Measurements from ENCODE around the gene HNF1B.

The HNF1B gene

DNA sequence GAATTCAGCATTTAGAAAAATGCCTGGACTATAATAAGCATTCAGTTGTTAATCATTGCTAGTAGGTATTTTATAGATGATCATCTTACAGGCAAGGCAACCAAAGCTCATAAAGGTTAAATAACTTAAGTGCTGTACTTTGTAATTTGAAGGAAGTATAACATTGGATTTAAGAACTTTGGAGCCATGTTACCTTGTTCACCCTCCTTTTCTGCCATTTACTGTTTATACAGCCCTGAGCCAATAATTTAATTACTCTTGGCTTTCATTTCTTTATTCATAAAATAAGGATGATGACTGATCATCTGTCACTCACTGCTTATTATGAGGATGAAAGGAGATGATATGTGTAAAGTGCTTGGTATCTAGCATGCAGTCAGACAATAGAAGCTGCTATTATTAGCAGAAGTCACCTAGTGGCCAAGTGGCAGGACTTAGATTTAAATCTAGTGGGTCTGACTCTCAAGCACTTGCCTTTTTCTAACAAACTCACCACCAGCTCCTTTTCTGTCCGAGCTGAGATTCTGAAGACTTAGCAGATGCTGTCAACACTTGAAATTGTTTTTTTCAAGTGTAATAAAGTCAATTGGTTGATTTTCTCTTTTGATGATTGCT, 83.4 kb downstream of the HNF1B start:
- Histone ChIP-seq H3K27me3 (ENCODE audit: control insufficient read depth, insufficient read depth, low read length) (no peaks in the 10 kb centered on the region), H3K4me2 (ENCODE audit: low read length) (no peak overlapping the region), H3K27ac (no peak overlapping the region), H3K4me3 (ENCODE audit: low read depth, low read length) (no peak overlapping the region), H3K79me2 (no peaks in the 10 kb centered on the region), H3K4me1 (no peaks in the 10 kb centered on the region), H3K36me3 (ENCODE audit: control insufficient read depth, insufficient read depth, low read length) (no peaks in the 10 kb centered on the region), H3K9ac (no peak overlapping the region), H2AFZ (no peak overlapping the region), H3K9me3 (ENCODE audit: control insufficient read depth, low read length) (no peaks in the 10 kb centered on the region)
- TF ChIP-seq, protein P1, sequence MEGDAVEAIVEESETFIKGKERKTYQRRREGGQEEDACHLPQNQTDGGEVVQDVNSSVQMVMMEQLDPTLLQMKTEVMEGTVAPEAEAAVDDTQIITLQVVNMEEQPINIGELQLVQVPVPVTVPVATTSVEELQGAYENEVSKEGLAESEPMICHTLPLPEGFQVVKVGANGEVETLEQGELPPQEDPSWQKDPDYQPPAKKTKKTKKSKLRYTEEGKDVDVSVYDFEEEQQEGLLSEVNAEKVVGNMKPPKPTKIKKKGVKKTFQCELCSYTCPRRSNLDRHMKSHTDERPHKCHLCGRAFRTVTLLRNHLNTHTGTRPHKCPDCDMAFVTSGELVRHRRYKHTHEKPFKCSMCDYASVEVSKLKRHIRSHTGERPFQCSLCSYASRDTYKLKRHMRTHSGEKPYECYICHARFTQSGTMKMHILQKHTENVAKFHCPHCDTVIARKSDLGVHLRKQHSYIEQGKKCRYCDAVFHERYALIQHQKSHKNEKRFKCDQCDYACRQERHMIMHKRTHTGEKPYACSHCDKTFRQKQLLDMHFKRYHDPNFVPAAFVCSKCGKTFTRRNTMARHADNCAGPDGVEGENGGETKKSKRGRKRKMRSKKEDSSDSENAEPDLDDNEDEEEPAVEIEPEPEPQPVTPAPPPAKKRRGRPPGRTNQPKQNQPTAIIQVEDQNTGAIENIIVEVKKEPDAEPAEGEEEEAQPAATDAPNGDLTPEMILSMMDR (IDR thresholded peaks at IDR 0.05): no peak

DNA sequence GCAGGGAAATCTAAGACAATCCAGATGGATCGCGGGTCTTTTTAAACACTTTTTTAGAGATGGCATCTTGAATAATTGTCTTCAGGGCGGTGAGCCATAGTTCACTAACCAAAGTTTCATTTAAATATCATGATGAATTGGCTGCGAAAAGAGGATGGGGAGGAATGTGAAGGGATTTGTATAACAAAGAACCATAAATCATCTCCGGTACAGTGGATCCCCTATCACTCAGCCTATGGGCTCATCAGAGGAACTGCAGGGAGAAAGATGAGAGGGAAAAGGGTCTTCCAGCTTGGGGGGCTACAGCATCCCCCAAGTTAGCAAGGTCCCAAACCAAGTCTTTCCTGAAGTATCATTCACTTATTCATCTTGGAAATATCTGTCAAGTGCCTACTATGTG, 84.9 kb downstream of the HNF1B start:
- Histone ChIP-seq H3K27ac (no peak overlapping the region), H3K9me3 (ENCODE audit: control insufficient read depth, low read length) (no peaks in the 10 kb centered on the region), H2AFZ (no peak overlapping the region), H3K4me2 (ENCODE audit: low read length) (no peak overlapping the region), H3K9ac (no peak overlapping the region), H3K36me3 (ENCODE audit: control insufficient read depth, insufficient read depth, low read length) (no peaks in the 10 kb centered on the region), H3K4me1 (no peaks in the 10 kb centered on the region), H3K27me3 (ENCODE audit: control insufficient read depth, insufficient read depth, low read length) (no peaks in the 10 kb centered on the region), H3K79me2 (no peaks in the 10 kb centered on the region), H3K4me3 (ENCODE audit: low read depth, low read length) (no peak overlapping the region)
- TF ChIP-seq, protein P1 (IDR thresholded peaks at IDR 0.05): no peak

DNA sequence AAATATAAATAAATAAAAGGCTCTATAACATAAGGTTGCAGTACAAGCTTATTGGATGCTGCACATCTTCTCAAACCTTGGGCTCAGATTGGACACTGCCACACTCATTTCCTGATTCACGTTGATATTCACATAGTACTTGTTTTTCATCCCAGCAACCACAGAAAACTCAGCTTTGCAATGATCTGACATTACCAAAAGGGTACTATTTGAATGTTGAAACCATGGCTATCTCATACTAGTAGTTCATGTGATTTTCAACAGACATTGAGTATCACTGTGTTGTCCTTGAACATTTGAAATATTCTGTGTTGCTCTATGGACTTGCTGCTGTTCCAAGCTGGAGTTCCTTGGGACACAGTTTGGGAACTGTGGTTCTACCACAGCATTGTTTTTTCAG, 87.7 kb downstream of the HNF1B start:
- Histone ChIP-seq H3K4me1 (no peaks in the 10 kb centered on the region), H3K27ac (no peak overlapping the region), H3K36me3 (ENCODE audit: control insufficient read depth, insufficient read depth, low read length) (no peaks in the 10 kb centered on the region), H3K9ac (no peak overlapping the region), H3K27me3 (ENCODE audit: control insufficient read depth, insufficient read depth, low read length) (no peaks in the 10 kb centered on the region), H2AFZ (no peak overlapping the region), H3K79me2 (no peaks in the 10 kb centered on the region), H3K4me2 (ENCODE audit: low read length) (no peak overlapping the region), H3K9me3 (ENCODE audit: control insufficient read depth, low read length) (no peaks in the 10 kb centered on the region), H3K4me3 (ENCODE audit: low read depth, low read length) (no peak overlapping the region)
- TF ChIP-seq, protein P1 (IDR thresholded peaks at IDR 0.05): no peak

DNA sequence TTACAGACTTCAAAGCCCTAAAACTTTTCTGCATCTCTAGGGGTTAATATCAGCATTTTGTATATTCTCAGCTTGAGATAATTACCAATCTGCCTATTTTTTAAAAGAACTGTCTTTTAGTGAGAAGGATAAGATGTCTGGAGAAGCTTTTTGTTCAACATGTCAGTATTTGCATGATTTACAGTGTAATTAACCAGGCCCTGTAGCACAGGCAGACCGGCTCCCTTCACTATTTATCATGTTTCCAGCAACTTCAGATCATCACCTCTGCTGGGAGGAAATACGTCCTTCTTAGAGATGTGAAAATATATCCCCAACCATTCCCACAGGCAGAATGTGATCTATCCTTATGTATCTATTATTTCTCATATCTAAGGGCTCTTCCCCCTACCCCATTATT, 93.0 kb downstream of the HNF1B start:
- no peaks in the 10 kb centered on the region for H3K4me1 ChIP-seq
- H3K27me3 ChIP-seq (ENCODE audit: control insufficient read depth, insufficient read depth, low read length): no peaks in the 10 kb centered on the region
- no peak overlapping the region for H3K27ac ChIP-seq
- H3K79me2 ChIP-seq: no peaks in the 10 kb centered on the region
- H3K9me3 ChIP-seq (ENCODE audit: control insufficient read depth, low read length): no peaks in the 10 kb centered on the region
- H2AFZ ChIP-seq: no peak overlapping the region
- H3K4me2 ChIP-seq (ENCODE audit: low read length): no peak overlapping the region
- TF ChIP-seq, protein P1 (IDR thresholded peaks at IDR 0.05): no peak
- no peak overlapping the region for H3K9ac ChIP-seq
- H3K4me3 ChIP-seq (ENCODE audit: low read depth, low read length): no peak overlapping the region
- H3K36me3 ChIP-seq (ENCODE audit: control insufficient read depth, insufficient read depth, low read length): no peaks in the 10 kb centered on the region

DNA sequence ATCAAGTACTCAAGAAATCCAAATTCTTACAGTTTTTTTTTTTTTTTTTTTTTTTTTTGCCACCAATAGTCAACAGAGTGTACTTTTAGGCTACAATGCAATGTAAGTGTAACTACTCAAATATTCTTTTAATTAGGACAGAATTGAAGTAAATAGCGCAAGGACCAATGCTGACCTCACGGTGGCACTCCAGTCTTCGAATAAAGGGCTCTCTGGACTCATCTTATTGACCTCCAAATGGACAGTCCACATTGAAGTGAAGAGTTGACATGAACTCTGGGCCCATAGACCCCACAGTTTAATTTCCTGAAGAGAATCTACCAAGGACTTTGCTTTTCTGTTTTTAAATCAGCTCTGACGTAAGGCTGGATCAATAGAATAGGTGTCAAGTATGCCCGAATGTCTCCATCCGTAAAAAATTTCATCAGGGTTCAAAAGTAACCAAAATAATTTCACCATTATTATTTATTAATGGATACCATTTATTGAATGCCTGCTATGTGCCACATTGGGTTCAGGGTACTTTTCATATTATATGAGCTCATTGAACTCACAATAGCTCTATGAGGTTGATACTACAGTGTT, 94.3 kb downstream of the HNF1B start:
- Histone ChIP-seq H3K4me2 (ENCODE audit: low read length) (no peak overlapping the region), H3K79me2 (no peaks in the 10 kb centered on the region), H3K36me3 (ENCODE audit: control insufficient read depth, insufficient read depth, low read length) (no peaks in the 10 kb centered on the region), H3K4me3 (ENCODE audit: low read depth, low read length) (no peak overlapping the region), H3K27me3 (ENCODE audit: control insufficient read depth, insufficient read depth, low read length) (no peaks in the 10 kb centered on the region), H3K4me1 (no peaks in the 10 kb centered on the region), H2AFZ (no peak overlapping the region), H3K27ac (no peak overlapping the region), H3K9me3 (ENCODE audit: control insufficient read depth, low read length) (no peaks in the 10 kb centered on the region), H3K9ac (no peak overlapping the region)
- TF ChIP-seq, protein P1 (IDR thresholded peaks at IDR 0.05): peak; percentile 41
